H9 (cell line): ENCODE measurements around the gene C12orf56. TPM values are rescaled to one million over a fixed set of nuclear protein-coding genes. Genes with fewer than 3 reads are reported as not detected.

Experiments used
- DNase-seq: peaks from one replicate; pipeline ENCODE4 v3.0.0-alpha.2; 2017
- H2AFZ ChIP-seq: one replicate; pipeline ENCODE4 v1.6.1; 2013; ENCODE audit warnings: mild to moderate bottlenecking, low read length, control low read depth, moderate library complexity
- H2AK5ac ChIP-seq: 2 replicates; pipeline ENCODE4 v1.6.1; 2013; ENCODE audit warnings: low read length, control low read depth, mixed read lengths; ENCODE audit not compliant: insufficient read length
- H2BK120ac ChIP-seq: one replicate; pipeline ENCODE4 v1.6.1; 2013; ENCODE audit warnings: low read depth, mild to moderate bottlenecking, low read length, control low read depth, inconsistent platforms; ENCODE audit not compliant: poor library complexity, severe bottlenecking
- H2BK12ac ChIP-seq: 2 replicates; pipeline ENCODE4 v1.6.1; 2013; ENCODE audit warnings: low read length, control low read depth, mixed read lengths, low read depth; ENCODE audit not compliant: insufficient read length
- H2BK15ac ChIP-seq: 2 replicates; pipeline ENCODE4 v1.6.1; 2013; ENCODE audit warnings: low read depth, low read length, control low read depth
- H2BK20ac ChIP-seq: one replicate; pipeline ENCODE4 v1.6.1; 2013; ENCODE audit warnings: low read depth, mild to moderate bottlenecking, low read length, control low read depth, inconsistent platforms; ENCODE audit not compliant: poor library complexity, severe bottlenecking
- H2BK5ac ChIP-seq: 2 replicates; pipeline ENCODE4 v1.6.1; 2013; ENCODE audit warnings: low read length, control low read depth, mixed read lengths; ENCODE audit not compliant: insufficient read length
- H3K14ac ChIP-seq: 2 replicates; pipeline ENCODE4 v1.6.1; 2013; ENCODE audit warnings: low read length, control low read depth; ENCODE audit not compliant: insufficient read depth
- H3K18ac ChIP-seq: 2 replicates; pipeline ENCODE4 v1.6.1; 2013; ENCODE audit warnings: low read depth, mild to moderate bottlenecking, mixed read lengths, low read length, control low read depth; ENCODE audit not compliant: insufficient read length
- H3K23ac ChIP-seq: 2 replicates; pipeline ENCODE4 v1.6.1; 2013; ENCODE audit warnings: low read length, control low read depth, mixed read lengths, low read depth; ENCODE audit not compliant: insufficient read length
- H3K23me2 ChIP-seq: 2 replicates; pipeline ENCODE4 v1.6.1; 2013; ENCODE audit warnings: low read depth, mild to moderate bottlenecking, mixed read lengths, low read length, control low read depth; ENCODE audit not compliant: insufficient read length, poor library complexity, severe bottlenecking
- H3K27ac ChIP-seq: 2 replicates; pipeline ENCODE4 v1.5.1; 2013; ENCODE audit warnings: low read length, control low read depth, mixed read lengths, low read depth; ENCODE audit not compliant: insufficient read length
- H3K27me3 ChIP-seq: 2 replicates; pipeline ENCODE4 v1.6.1; 2013; ENCODE audit warnings: low read length, control low read depth, inconsistent platforms; ENCODE audit not compliant: insufficient read depth
- H3K4ac ChIP-seq: 2 replicates; pipeline ENCODE4 v1.6.1; 2013; ENCODE audit warnings: low read depth, mild to moderate bottlenecking, control low read depth, inconsistent platforms, low read length, moderate library complexity
- H3K4me1 ChIP-seq: 2 replicates; pipeline ENCODE4 v1.6.1; 2013; ENCODE audit warnings: low read length, control low read depth, inconsistent platforms; ENCODE audit not compliant: insufficient read depth
- H3K4me2 ChIP-seq: 2 replicates; pipeline ENCODE4 v1.6.1; 2013; ENCODE audit warnings: low read length, control low read depth, mixed read lengths; ENCODE audit not compliant: insufficient read length, insufficient read depth
- H3K56ac ChIP-seq: 2 replicates; pipeline ENCODE4 v1.6.1; 2013; ENCODE audit warnings: low read depth, mild to moderate bottlenecking, mixed read lengths, low read length, control low read depth; ENCODE audit not compliant: insufficient read length
- H3K79me1 ChIP-seq: 2 replicates; pipeline ENCODE4 v1.6.1; 2013; ENCODE audit warnings: low read depth, mild to moderate bottlenecking, moderate library complexity, low read length, control low read depth, inconsistent platforms; ENCODE audit not compliant: insufficient read depth, poor library complexity, severe bottlenecking
- H3K79me2 ChIP-seq: 2 replicates; pipeline ENCODE4 v1.6.1; 2013; ENCODE audit warnings: low read length, control low read depth, inconsistent platforms; ENCODE audit not compliant: insufficient read depth
- H3K9ac ChIP-seq: 2 replicates; pipeline ENCODE4 v1.6.1; 2013; ENCODE audit warnings: low read length, control low read depth, mixed read lengths; ENCODE audit not compliant: insufficient read length; ENCODE audit errors: extremely low read depth
- H3K9me3 ChIP-seq: one replicate; pipeline ENCODE4 v1.6.1; 2013; ENCODE audit warnings: low read depth, low read length, inconsistent platforms; ENCODE audit not compliant: control insufficient read depth
- H3T11ph ChIP-seq: one replicate; pipeline ENCODE4 v1.6.1; 2013; ENCODE audit warnings: mild to moderate bottlenecking, low read length, control low read depth, inconsistent platforms
- H4K20me1 ChIP-seq: one replicate; pipeline ENCODE4 v1.6.1; 2013; ENCODE audit not compliant: control insufficient read depth, insufficient read length, insufficient read depth
- H4K5ac ChIP-seq: 2 replicates; pipeline ENCODE4 v1.6.1; 2013; ENCODE audit warnings: low read depth, mild to moderate bottlenecking, mixed read lengths, low read length, control low read depth; ENCODE audit not compliant: insufficient read length
- H4K8ac ChIP-seq: replicated peaks from 2 replicates; pipeline ENCODE4 v1.6.1; 2013; ENCODE audit warnings: low read length, control low read depth, mixed read lengths, low read depth; ENCODE audit not compliant: insufficient read length
- H4K91ac ChIP-seq: 2 replicates; pipeline ENCODE4 v1.6.1; 2013; ENCODE audit warnings: low read depth, mild to moderate bottlenecking, moderate library complexity, mixed read lengths, low read length, control low read depth; ENCODE audit not compliant: insufficient read length
- H3K27ac Mint-ChIP-seq, 3 experiments: 2 replicates in 2 of 3; 3 replicates in 1 of 3; pipeline ENCODE4 v1.8.0; 2020 to 2021; ENCODE audit warnings: mixed read lengths in 3 of 3, mild to moderate bottlenecking in 1 of 3, moderate library complexity in 1 of 3
- H3K27me3 Mint-ChIP-seq: 2 replicates; pipeline ENCODE4 v1.8.0; 2021; ENCODE audit warnings: low read depth, mild to moderate bottlenecking, moderate library complexity, mixed read lengths
- H3K36me3 Mint-ChIP-seq, 3 experiments: 2 replicates in 2 of 3; 3 replicates in 1 of 3; pipeline ENCODE4 v1.8.0; 2020 to 2021; ENCODE audit warnings: low read depth in 3 of 3, mixed read lengths in 3 of 3; ENCODE audit not compliant: insufficient read depth in 1 of 3
- H3K4me1 Mint-ChIP-seq, 2 experiments: 2 replicates each; pipeline ENCODE4 v1.8.0; 2020; ENCODE audit warnings: mixed read lengths in 2 of 2
- H3K4me3 Mint-ChIP-seq, 2 experiments: 2 replicates in 1 of 2; 3 replicates in 1 of 2; pipeline ENCODE4 v1.8.0; 2020 to 2021; ENCODE audit warnings: mild to moderate bottlenecking in 2 of 2, mixed read lengths in 2 of 2, moderate library complexity in 1 of 2
- H3K9me3 Mint-ChIP-seq, 2 experiments: 2 replicates in 1 of 2; 3 replicates in 1 of 2; pipeline ENCODE4 v1.8.0; 2020; ENCODE audit warnings: mild to moderate bottlenecking in 2 of 2, mixed read lengths in 2 of 2, moderate library complexity in 1 of 2
- WGBS: extraction: QIAGEN DNeasy Blood & Tissue Kit; methylation state at CpG from one replicate; pipeline ENCODE4 v1.1.7; 2013; ENCODE audit warnings: missing lambda C conversion rate, low lambda C conversion rate, mixed read lengths; ENCODE audit not compliant: insufficient read length; ENCODE audit errors: extremely low coverage; 5-methylcytosine and 5-hydroxymethylcytosine counted together
- total RNA-seq: library from RNA; stranded (reverse); gene quantifications from 2 replicates; pipeline ENCODE4 v1.2.1, GENCODE V29; 2021
- TF ChIP-seq, protein P1 (sequence below): fragments of 200-600 bp; sonication (generic); conservative IDR thresholded peaks from 3 replicates; pipeline ENCODE4 v1.8.0; 2021; ENCODE audit warnings: antibody characterized with exemption, mild to moderate bottlenecking

Gene C12orf56
- total RNA-seq, 1 experiment from 2014 or later, result 2.2 TPM

DNA sequence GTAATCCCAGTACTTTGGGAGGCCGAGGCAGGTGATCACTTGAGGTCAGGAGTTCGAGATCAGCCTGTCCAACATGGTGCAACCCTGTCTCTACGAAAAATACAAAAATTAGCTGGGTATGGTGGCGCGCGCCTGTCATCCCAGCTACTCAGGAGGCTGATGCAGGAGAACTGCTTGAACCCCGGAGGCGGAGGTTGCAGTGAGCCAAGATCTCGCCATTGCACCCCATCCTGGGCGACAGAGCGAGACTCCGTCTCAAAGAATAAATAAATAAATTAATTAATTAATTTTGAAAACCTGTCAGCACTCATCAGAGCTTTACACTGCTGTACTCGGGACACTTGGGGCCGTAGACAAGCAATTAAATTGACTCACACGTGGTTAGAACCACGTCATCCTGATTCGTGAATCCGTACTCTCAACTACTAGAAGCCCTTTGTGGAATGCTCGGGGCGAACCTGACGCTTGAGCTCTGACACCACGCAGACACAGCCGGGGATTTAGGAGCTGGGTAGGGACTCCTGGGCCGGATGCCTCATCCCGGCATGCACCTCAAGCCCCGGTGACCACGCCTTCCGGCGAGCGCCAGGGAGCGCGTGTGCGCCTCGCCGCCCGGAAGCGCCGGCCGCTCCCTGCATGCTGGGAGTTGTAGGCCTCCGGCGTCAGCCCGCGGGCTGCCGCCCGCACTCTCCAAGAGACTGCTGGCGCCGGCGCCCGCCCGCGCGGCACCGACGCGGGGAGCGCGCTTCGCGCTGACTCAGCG lies 13.3 kb upstream of the C12orf56 start, which contains the start of gene XPOT:
Gene XPOT, plus strand, starts transcription at position 686 of the 763 bp plus-strand sequence. CDS start 5,644 bp downstream, outside the sequence.
- Histone ChIP-seq H3K23ac (no peak within 1 kb of the TSS), H4K91ac (peak within 1 kb of the TSS; percentile 69), H3K18ac (peak within 1 kb of the TSS; percentile 95), H2BK12ac (no peak within 1 kb of the TSS), H2AK5ac (no peak within 1 kb of the TSS), H3K9me3 (no peaks in the 10 kb centered on the region), H3K27ac (peak within 1 kb of the TSS; percentile 14), H4K5ac (peak within 1 kb of the TSS; percentile 12), H2BK120ac (no peak within 1 kb of the TSS), H3K56ac (no peak within 1 kb of the TSS), H3K27me3 (no peaks in the 10 kb centered on the region), H2BK5ac (no peak within 1 kb of the TSS), H3K14ac (peak within 1 kb of the TSS; percentile 87), H2BK15ac (no peak within 1 kb of the TSS), H2AFZ (no peak within 1 kb of the TSS), H3K79me2 (peaks cover 21% of the 10 kb centered on the region; the same call in 1 of the 2 replicates), H3K9ac (peak within 1 kb of the TSS; percentile 93), H3K79me1 (peaks cover 7% of the 10 kb centered on the region), H3K4me1 (peaks cover 3% of the 10 kb centered on the region; the same call in 1 of the 2 replicates), H3K4me2 (peak within 1 kb of the TSS; percentile 91), H3T11ph (no peak within 1 kb of the TSS), H4K8ac (no peak within 1 kb of the TSS), H3K23me2 (peaks cover 3% of the 10 kb centered on the region), H2BK20ac (no peak within 1 kb of the TSS), H3K4ac (peak within 1 kb of the TSS; percentile 31), H4K20me1 (no peaks in the 10 kb centered on the region)
- Mint-ChIP-seq H3K27ac (peak within 1 kb of the TSS; percentile 98 to 99 (median 99)), H3K4me3 (peak within 1 kb of the TSS; percentile 93 to 97), H3K4me1 (peaks cover 20 to 36% of the 10 kb centered on the region in 2 experiments), H3K27me3 (no peaks in the 10 kb centered on the region), H3K36me3 (peaks cover 0 to 4% (median 0%) of the 10 kb centered on the region in 3 experiments; a peak in 1 of 7 replicates), H3K9me3 (0 out of 5 replicates have a peak, but pooled peaks cover 0 to 2% of the 10 kb centered on the region in 2 experiments)
- TF ChIP-seq, protein P1, sequence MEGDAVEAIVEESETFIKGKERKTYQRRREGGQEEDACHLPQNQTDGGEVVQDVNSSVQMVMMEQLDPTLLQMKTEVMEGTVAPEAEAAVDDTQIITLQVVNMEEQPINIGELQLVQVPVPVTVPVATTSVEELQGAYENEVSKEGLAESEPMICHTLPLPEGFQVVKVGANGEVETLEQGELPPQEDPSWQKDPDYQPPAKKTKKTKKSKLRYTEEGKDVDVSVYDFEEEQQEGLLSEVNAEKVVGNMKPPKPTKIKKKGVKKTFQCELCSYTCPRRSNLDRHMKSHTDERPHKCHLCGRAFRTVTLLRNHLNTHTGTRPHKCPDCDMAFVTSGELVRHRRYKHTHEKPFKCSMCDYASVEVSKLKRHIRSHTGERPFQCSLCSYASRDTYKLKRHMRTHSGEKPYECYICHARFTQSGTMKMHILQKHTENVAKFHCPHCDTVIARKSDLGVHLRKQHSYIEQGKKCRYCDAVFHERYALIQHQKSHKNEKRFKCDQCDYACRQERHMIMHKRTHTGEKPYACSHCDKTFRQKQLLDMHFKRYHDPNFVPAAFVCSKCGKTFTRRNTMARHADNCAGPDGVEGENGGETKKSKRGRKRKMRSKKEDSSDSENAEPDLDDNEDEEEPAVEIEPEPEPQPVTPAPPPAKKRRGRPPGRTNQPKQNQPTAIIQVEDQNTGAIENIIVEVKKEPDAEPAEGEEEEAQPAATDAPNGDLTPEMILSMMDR, result no peak
- peak; percentile 99 for DNase-seq
- WGBS, result no CpG with 5 or more reads among the region's 60 CpGs
